Epithelial cell of proximal tubule (primary cell): Measurements from ENCODE around the gene GRSF1. TPM values are rescaled to one million over a fixed set of nuclear protein-coding genes. Genes with fewer than 3 reads are reported as not detected.
"Not testable (repeated sequence)": the region's sequence is repeated elsewhere in the genome, so short reads cannot be mapped to it uniquely, and the experiment has no call there.

ENCODE experiments used
- DNase-seq: peaks from one replicate; pipeline ENCODE4 v3.0.0-alpha.2; 2011; ENCODE audit warnings: low read depth
- H3K4me3 ChIP-seq: 2 replicates; pipeline ENCODE4 v1.5.1; 2011; ENCODE audit warnings: low read depth, mild to moderate bottlenecking, low read length
- CTCF ChIP-seq: conservative IDR thresholded peaks from 2 replicates; pipeline ENCODE4 v1.5.1; 2012; ENCODE audit warnings: low read depth, mild to moderate bottlenecking, low read length
- total RNA-seq: library from RNA; depleted of rRNA; stranded (reverse); fragments of >200 nt; gene quantifications from 2 replicates; pipeline ENCODE4 v1.2.3, GENCODE V29; 2015

GRSF1 gene
- total RNA-seq, 1 donor from 2014 or later: 97.3 TPM

- DNase-seq: no peak
- H3K4me3 ChIP-seq: no peak overlapping the region
- no peak for TF ChIP-seq CTCF
These were observed 46.1 kb downstream of the GRSF1 start for GRCh38 chr4:70793626-70794025.

GRCh38 chr4:70788733-70789132, 51.0 kb downstream of the GRSF1 start:
- TF ChIP-seq CTCF: no peak
- DNase-seq: no peak
- no peak overlapping the region for H3K4me3 ChIP-seq

DNA sequence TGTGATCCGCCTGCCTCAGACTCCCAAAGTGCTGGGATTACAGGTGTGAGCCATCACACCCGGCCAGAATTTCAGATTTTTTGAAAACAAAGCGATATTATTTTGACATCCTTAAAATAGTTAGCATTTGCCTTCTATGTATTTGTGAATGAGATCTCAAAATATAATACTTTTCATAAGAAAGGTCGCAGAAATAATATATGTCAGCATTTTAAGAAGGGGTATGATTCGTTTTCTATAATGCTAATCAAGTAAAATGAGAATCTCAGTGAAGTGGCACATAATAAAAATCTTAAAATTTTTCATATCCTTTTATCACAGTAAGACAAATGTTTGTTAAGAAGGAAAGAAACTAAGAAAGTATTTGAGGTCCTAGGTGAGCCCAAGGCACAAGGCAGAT, 52.2 kb downstream of the GRSF1 start:
- no peak for DNase-seq
- H3K4me3 ChIP-seq: no peak overlapping the region
- no peak for TF ChIP-seq CTCF

DNA sequence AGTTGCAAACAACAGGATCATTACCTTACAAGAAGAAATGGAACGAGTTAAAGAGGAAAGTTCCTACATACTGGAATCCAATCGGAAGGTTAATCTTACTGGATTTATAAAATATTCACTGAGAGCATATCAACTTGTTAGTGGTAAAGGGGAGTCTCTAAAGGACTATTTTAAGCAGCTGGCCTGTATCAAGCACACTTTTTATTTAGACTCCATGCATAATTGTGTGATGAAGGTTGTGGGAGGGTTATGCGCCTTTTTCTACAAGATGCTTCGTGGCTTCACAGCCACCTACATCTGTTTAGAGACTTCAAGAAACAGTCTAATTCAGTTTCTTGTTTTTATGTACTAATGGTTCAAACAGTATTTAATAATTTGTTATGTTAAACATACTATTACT, 56.6 kb downstream of the GRSF1 start:
- no peak overlapping the region for H3K4me3 ChIP-seq
- no peak for TF ChIP-seq CTCF
- no peak for DNase-seq

DNA sequence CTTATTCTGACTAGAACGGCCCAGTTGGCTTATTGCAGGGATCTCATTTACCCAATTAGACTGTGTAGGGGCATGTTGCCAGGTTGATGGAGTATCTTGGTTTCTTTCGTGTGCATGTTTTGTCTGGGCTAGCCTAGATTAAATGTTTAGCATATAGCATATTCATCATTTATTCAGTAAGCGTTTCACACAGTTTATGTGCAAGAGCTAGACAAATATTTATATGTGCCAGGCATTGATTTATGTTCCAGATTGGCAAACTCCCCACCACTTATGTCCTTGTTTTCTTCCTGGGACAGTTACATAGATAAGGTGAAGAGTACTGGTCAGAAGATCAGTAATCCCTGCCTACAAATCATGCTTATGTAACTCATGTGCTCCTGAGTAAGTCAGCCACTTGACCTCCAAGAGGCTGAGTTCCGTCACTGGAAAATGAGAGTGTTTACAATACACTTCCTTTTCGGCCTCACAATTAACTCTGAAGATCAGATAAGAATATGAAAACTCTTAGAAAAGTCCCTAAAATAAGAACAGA, 60.7 kb downstream of the GRSF1 start:
- H3K4me3 ChIP-seq: no peak overlapping the region
- DNase-seq: no peak
- no peak for TF ChIP-seq CTCF

DNA sequence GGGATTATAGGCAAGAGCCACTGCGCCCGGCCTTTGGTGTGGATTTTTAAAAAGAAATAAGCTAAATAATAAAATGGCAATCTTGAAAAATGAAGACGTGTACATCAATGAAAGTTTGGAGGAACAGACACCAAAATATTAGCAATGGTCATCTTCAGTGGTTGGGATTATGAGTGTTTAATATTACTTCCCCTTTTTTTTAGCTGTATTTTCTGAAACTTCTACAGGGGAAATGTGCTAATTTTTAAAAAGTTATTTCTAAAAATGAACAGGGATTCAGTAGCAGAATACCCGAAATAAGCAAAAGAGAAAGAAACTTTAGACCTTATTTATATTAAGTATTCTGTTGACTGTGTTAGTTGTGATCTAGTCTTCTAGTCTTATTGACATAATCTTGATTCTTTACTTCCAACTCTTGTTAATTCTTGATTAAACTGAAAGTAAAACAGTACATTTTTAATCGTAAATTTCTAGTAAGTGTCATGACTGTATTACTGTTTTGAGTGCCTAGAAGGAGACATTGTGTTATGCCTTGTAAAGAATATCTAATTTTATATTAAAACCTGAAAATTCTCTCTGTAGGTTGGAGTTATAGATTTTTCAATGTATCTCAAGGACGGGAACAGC, 66.6 kb downstream of the GRSF1 start:
- no peak for TF ChIP-seq CTCF
- H3K4me3 ChIP-seq: no peak overlapping the region
- no peak for DNase-seq

GRCh38 chr4:70769396-70769795, 70.3 kb downstream of the GRSF1 start:
- not testable (repeated sequence) for DNase-seq, H3K4me3 ChIP-seq
